GM23248 (cell line): Measurements from ENCODE around the gene SETD7. TPM values are rescaled to one million over a fixed set of nuclear protein-coding genes. Genes with fewer than 3 reads are reported as not detected.

Experiments
- DNase-seq: peaks from one replicate; pipeline ENCODE4 v3.0.0-alpha.2; 2015
- H2AFZ ChIP-seq: fragments of 200-600 bp; sonication (generic); 2 replicates; pipeline ENCODE4 v1.6.1; 2016; ENCODE audit warnings: antibody characterized with exemption
- H3F3A ChIP-seq: fragments of 200-600 bp; sonication (generic); 2 replicates; pipeline ENCODE4 v1.6.1; 2016; ENCODE audit warnings: mild to moderate bottlenecking, antibody characterized with exemption, mixed run types; ENCODE audit not compliant: insufficient read depth
- H3K27ac ChIP-seq: fragments of 200-600 bp; sonication (generic); 2 replicates; pipeline ENCODE4 v1.5.1; 2016; ENCODE audit warnings: mild to moderate bottlenecking
- H3K27me3 ChIP-seq: fragments of 200-600 bp; sonication (generic); replicated peaks from 2 replicates; pipeline ENCODE4 v1.6.1; 2016; ENCODE audit warnings: mild to moderate bottlenecking; ENCODE audit not compliant: insufficient read depth
- H3K36me3 ChIP-seq: fragments of 200-600 bp; sonication (generic); 2 replicates; pipeline ENCODE4 v1.6.1; 2016; ENCODE audit warnings: low read depth, mild to moderate bottlenecking
- H3K4me1 ChIP-seq: fragments of 200-600 bp; sonication (generic); 2 replicates; pipeline ENCODE4 v1.6.1; 2016; ENCODE audit warnings: mild to moderate bottlenecking; ENCODE audit not compliant: insufficient read depth
- H3K4me2 ChIP-seq: fragments of 200-600 bp; sonication (generic); one replicate; pipeline ENCODE4 v1.6.1; 2016; ENCODE audit warnings: mild to moderate bottlenecking; ENCODE audit not compliant: unreplicated experiment
- H3K4me3 ChIP-seq: fragments of 200-600 bp; sonication (generic); 2 replicates; pipeline ENCODE4 v1.5.1; 2016; ENCODE audit warnings: mild to moderate bottlenecking
- H3K79me2 ChIP-seq: fragments of 200-600 bp; sonication (generic); 2 replicates; pipeline ENCODE4 v1.6.1; 2016; ENCODE audit warnings: mild to moderate bottlenecking; ENCODE audit not compliant: insufficient read depth
- H3K9ac ChIP-seq: fragments of 200-600 bp; sonication (generic); 2 replicates; pipeline ENCODE4 v1.6.1; 2016; ENCODE audit warnings: mild to moderate bottlenecking
- H3K9me2 ChIP-seq: fragments of 200-600 bp; sonication (generic); 2 replicates; pipeline ENCODE4 v1.6.1; 2016; ENCODE audit warnings: mixed run types, mild to moderate bottlenecking, moderate library complexity; ENCODE audit not compliant: insufficient read depth
- H3K9me3 ChIP-seq: fragments of 200-600 bp; sonication (generic); one replicate; pipeline ENCODE4 v1.6.1; 2017; ENCODE audit warnings: low read depth
- H4K20me1 ChIP-seq: fragments of 200-600 bp; sonication (generic); 2 replicates; pipeline ENCODE4 v1.6.0; 2016; ENCODE audit not compliant: insufficient read depth
- EZH2 ChIP-seq: fragments of 200-600 bp; sonication (generic); IDR thresholded peaks from 2 replicates; pipeline ENCODE4 v1.6.1; 2018; ENCODE audit warnings: antibody characterized with exemption, mild to moderate bottlenecking; ENCODE audit not compliant: insufficient read depth, poor library complexity, severe bottlenecking
- EZH2phosphoT487 ChIP-seq: fragments of 200-600 bp; sonication (generic); IDR thresholded peaks from 2 replicates; pipeline ENCODE4 v1.6.1; 2018; ENCODE audit warnings: antibody characterized with exemption, moderate library complexity, mild to moderate bottlenecking, low read depth; ENCODE audit not compliant: insufficient read depth
- WGBS, 2 experiments: methylation state at CpG; one replicate each; pipeline ENCODE4 v1.1.6; 2015 to 2017; ENCODE audit warnings: low lambda C conversion rate in 2 of 2, low coverage in 1 of 2; ENCODE audit errors: missing lambda C conversion rate in 2 of 2; 5-methylcytosine and 5-hydroxymethylcytosine counted together
- in situ Hi-C: fragments of 300-500 bp; cut with MboI; formaldehyde crosslinking; loops from 2 replicates; pipeline ENCODE4 v1.15.0; 2020
- polyA plus RNA-seq: library from polyadenylated mRNA; unstranded; fragments of >200 nt; fragmentation: Nextera tagmentation; extraction: Ambion mirVana; gene quantifications from 2 replicates; pipeline ENCODE4 v1.2.1, GENCODE V29; 2016
- total RNA-seq: library from RNA; depleted of rRNA; stranded (reverse); fragments of >200 nt; shearing (Covaris generic); gene quantifications from 2 replicates; pipeline ENCODE4 v1.2.3, GENCODE V29; 2014

The SETD7 gene
- total and polyA plus RNA-seq, 2 experiments from 2014 or later, result 34.0 to 82.5 TPM

GRCh38 chr4:139568206-139568955 lies 12.4 kb upstream of the SETD7 start:
- no peak overlapping the region for H2AFZ ChIP-seq
- H3K4me2 ChIP-seq, result no peak overlapping the region

GRCh38 chr4:139567159-139567870 lies 11.3 kb upstream of the SETD7 start:
- no peak overlapping the region for H3K27ac ChIP-seq
- H3K4me1 ChIP-seq, result peaks cover 9% of the 10 kb centered on the region; the same call in 1 of the 2 replicates
- H3F3A ChIP-seq, result no peaks in the 10 kb centered on the region
- H3K9ac ChIP-seq, result no peak overlapping the region
- no peak overlapping the region for H3K4me2 ChIP-seq
- no peaks in the 10 kb centered on the region for H3K79me2 ChIP-seq
- H4K20me1 ChIP-seq, result no peaks in the 10 kb centered on the region
- TF ChIP-seq EZH2phosphoT487, result no peak
- TF ChIP-seq EZH2, result no peak
- no peaks in the 10 kb centered on the region for H3K9me2 ChIP-seq
- no peaks in the 10 kb centered on the region for H3K36me3 ChIP-seq
- DNase-seq, result no peak
- no peak overlapping the region for H3K4me3 ChIP-seq
- WGBS, 2 experiments, result 83% methylated on average over 7 of the region's 7 CpGs
- H3K9me3 ChIP-seq, result no peaks in the 10 kb centered on the region
- no peaks in the 10 kb centered on the region for H3K27me3 ChIP-seq
- H2AFZ ChIP-seq, result no peak overlapping the region
- in situ Hi-C loops, result no loop called here

More at GRCh38 chr4:139568206-139568955, 12.4 kb upstream of the SETD7 start:
- Histone ChIP-seq H3K9ac (no peak overlapping the region), H3F3A (no peaks in the 10 kb centered on the region), H3K36me3 (no peaks in the 10 kb centered on the region), H3K27ac (no peak overlapping the region), H4K20me1 (no peaks in the 10 kb centered on the region), H3K79me2 (no peaks in the 10 kb centered on the region), H3K9me3 (no peaks in the 10 kb centered on the region), H3K4me1 (peaks cover 4% of the 10 kb centered on the region; the same call in 1 of the 2 replicates), H3K4me3 (no peak overlapping the region), H3K9me2 (no peaks in the 10 kb centered on the region), H3K27me3 (peaks cover 1% of the 10 kb centered on the region)
- WGBS, 2 experiments, result 78 to 87% methylated on average over 10 of the region's 10 CpGs
- DNase-seq, result no peak
- no peak for TF ChIP-seq EZH2
- TF ChIP-seq EZH2phosphoT487, result no peak
- in situ Hi-C loops, result no loop called here

GRCh38 chr4:139564502-139564901 lies 8.5 kb upstream of the SETD7 start:
- Histone ChIP-seq H3K9me2 (no peaks in the 10 kb centered on the region), H3F3A (no peaks in the 10 kb centered on the region), H4K20me1 (no peaks in the 10 kb centered on the region), H3K9me3 (no peaks in the 10 kb centered on the region), H2AFZ (no peak overlapping the region), H3K27me3 (peaks cover 3% of the 10 kb centered on the region; the same call in 1 of the 2 replicates), H3K79me2 (no peaks in the 10 kb centered on the region), H3K4me1 (peaks cover 9% of the 10 kb centered on the region; the same call in 1 of the 2 replicates), H3K9ac (no peak overlapping the region), H3K27ac (no peak overlapping the region), H3K4me2 (no peak overlapping the region), H3K4me3 (no peak overlapping the region), H3K36me3 (no peaks in the 10 kb centered on the region)
- 76 to 85% methylated on average over 1 of the region's 1 CpG for WGBS, 2 experiments
- in situ Hi-C loops, result no loop called here
- DNase-seq, result no peak
- TF ChIP-seq EZH2phosphoT487, result no peak
- no peak for TF ChIP-seq EZH2

- DNase-seq, result no peak
- Histone ChIP-seq H2AFZ (no peak overlapping the region), H3K4me1 (peaks cover 9% of the 10 kb centered on the region; the same call in 1 of the 2 replicates), H3K4me2 (no peak overlapping the region), H3K9me3 (no peaks in the 10 kb centered on the region), H3K27me3 (peaks cover 13% of the 10 kb centered on the region), H3K9me2 (no peaks in the 10 kb centered on the region), H3K27ac (no peak overlapping the region), H3K9ac (no peak overlapping the region), H3K4me3 (no peak overlapping the region), H3K79me2 (no peaks in the 10 kb centered on the region), H3K36me3 (no peaks in the 10 kb centered on the region), H4K20me1 (no peaks in the 10 kb centered on the region), H3F3A (no peaks in the 10 kb centered on the region)
- 79 to 85% methylated on average over 2 of the region's 2 CpGs for WGBS, 2 experiments
- in situ Hi-C loops, result no loop called here
- TF ChIP-seq EZH2phosphoT487, result no peak
- no peak for TF ChIP-seq EZH2
These were observed 7.5 kb upstream of the SETD7 start for GRCh38 chr4:139563515-139563914.
